ENCODE results near the gene HMGCR. TPM values are rescaled to one million over a fixed set of nuclear protein-coding genes. Genes with fewer than 3 reads are reported as not detected.

HMGCR gene
- polyA plus RNA-seq, 2 donors, result 19.3 to 43.0 TPM

DNA sequence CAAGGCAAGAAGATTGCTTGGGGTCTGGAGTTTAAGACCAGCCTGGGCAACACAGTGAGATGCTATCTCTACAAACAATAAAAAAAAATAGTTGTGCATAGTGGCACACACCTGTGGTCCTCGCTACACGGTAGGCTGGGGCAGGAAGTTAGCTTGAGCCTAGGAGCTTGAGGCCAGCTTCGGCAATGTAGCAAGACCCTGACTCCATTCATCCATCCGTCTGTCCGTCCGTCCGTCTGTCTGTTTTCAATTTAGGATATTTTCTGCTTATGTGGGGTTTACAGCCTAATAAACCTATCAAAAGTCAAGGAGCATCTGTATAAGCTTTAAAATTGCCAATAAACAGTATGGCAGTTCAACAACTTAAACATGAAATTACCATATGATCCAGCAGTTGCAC is 19.7 kb downstream of the HMGCR start:
- no peaks in the 10 kb centered on the region for H3K27me3 ChIP-seq (ENCODE audit: control insufficient read depth in 1 of 2, insufficient read depth in 2 of 2, low read length in 2 of 2)
- H3K4me1 ChIP-seq (ENCODE audit: control insufficient read depth in 2 of 2, insufficient read depth in 2 of 2, low read length in 1 of 2), result no peaks in the 10 kb centered on the region
- 98% methylated on average over 7 of the region's 7 CpGs for WGBS, 2 donors
- peaks cover 18 to 20% of the 10 kb centered on the region in 2 donors for H3K36me3 ChIP-seq (ENCODE audit: control insufficient read depth in 2 of 2, insufficient read depth in 2 of 2, low read length in 1 of 2)
- no peaks in the 10 kb centered on the region for H3K9me3 ChIP-seq (ENCODE audit: control insufficient read depth in 2 of 2, insufficient read depth in 1 of 2, low read depth in 1 of 2, low read length in 1 of 2)
- no peak overlapping the region for H3K4me3 ChIP-seq (ENCODE audit: low read depth in 1 of 2, low read length in 2 of 2)
- H3K27ac ChIP-seq (ENCODE audit: low read depth in 2 of 2, low read length in 1 of 2), result no peak overlapping the region

DNA sequence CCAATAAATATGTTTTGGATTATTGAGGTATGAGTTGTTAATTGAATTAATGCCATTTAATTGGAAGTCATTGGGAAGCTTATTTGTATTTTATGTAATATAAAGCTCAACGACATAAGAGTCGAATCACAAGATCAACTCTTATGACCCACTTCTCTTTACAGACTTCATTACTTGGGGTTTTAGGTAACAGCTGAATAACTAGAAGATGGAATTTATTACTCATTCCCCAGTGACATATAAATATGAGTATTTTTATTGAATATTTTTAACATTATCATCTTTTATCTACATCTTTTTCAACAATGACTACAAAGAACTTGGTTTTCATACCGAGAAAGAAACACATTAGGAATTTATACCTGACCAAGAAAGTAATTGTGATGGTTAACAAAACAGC is 21.1 kb downstream of the HMGCR start:
- Histone ChIP-seq H3K27me3 (ENCODE audit: control insufficient read depth in 1 of 2, insufficient read depth in 2 of 2, low read length in 2 of 2) (no peaks in the 10 kb centered on the region), H3K4me3 (ENCODE audit: low read depth in 1 of 2, low read length in 2 of 2) (no peak overlapping the region), H3K36me3 (ENCODE audit: control insufficient read depth in 2 of 2, insufficient read depth in 2 of 2, low read length in 1 of 2) (peaks cover 14 to 22% of the 10 kb centered on the region in 2 donors), H3K4me1 (ENCODE audit: control insufficient read depth in 2 of 2, insufficient read depth in 2 of 2, low read length in 1 of 2) (no peaks in the 10 kb centered on the region), H3K27ac (ENCODE audit: low read depth in 2 of 2, low read length in 1 of 2) (no peak overlapping the region), H3K9me3 (ENCODE audit: control insufficient read depth in 2 of 2, insufficient read depth in 1 of 2, low read depth in 1 of 2, low read length in 1 of 2) (no peaks in the 10 kb centered on the region)
- WGBS, 2 donors, result 96 to 97% methylated on average over 3 of the region's 3 CpGs

DNA sequence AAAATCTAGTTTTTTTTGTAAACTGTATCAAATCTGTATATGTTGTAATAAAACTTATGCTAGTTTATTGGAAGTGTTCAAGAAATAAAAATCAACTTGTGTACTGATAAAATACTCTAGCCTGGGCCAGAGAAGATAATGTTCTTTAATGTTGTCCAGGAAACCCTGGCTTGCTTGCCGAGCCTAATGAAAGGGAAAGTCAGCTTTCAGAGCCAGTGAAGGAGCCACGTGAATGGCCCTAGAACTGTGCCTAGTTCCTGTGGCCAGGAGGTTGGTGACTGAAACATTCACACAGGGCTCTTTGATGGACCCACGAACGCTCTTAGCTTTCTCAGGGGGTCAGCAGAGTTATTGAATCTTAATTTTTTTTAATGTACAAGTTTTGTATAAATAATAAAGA is 24.3 kb downstream of the HMGCR start:
- peaks cover 11 to 20% of the 10 kb centered on the region in 2 donors for H3K36me3 ChIP-seq (ENCODE audit: control insufficient read depth in 2 of 2, insufficient read depth in 2 of 2, low read length in 1 of 2)
- no peak overlapping the region for H3K4me3 ChIP-seq (ENCODE audit: low read depth in 1 of 2, low read length in 2 of 2)
- H3K4me1 ChIP-seq (ENCODE audit: control insufficient read depth in 2 of 2, insufficient read depth in 2 of 2, low read length in 1 of 2), result no peaks in the 10 kb centered on the region
- WGBS, 2 donors, result 69 to 71% methylated on average over 4 of the region's 4 CpGs
- no peak overlapping the region for H3K27ac ChIP-seq (ENCODE audit: low read depth in 2 of 2, low read length in 1 of 2)
- no peaks in the 10 kb centered on the region for H3K9me3 ChIP-seq (ENCODE audit: control insufficient read depth in 2 of 2, insufficient read depth in 1 of 2, low read depth in 1 of 2, low read length in 1 of 2)
- no peaks in the 10 kb centered on the region for H3K27me3 ChIP-seq (ENCODE audit: control insufficient read depth in 1 of 2, insufficient read depth in 2 of 2, low read length in 2 of 2)

DNA sequence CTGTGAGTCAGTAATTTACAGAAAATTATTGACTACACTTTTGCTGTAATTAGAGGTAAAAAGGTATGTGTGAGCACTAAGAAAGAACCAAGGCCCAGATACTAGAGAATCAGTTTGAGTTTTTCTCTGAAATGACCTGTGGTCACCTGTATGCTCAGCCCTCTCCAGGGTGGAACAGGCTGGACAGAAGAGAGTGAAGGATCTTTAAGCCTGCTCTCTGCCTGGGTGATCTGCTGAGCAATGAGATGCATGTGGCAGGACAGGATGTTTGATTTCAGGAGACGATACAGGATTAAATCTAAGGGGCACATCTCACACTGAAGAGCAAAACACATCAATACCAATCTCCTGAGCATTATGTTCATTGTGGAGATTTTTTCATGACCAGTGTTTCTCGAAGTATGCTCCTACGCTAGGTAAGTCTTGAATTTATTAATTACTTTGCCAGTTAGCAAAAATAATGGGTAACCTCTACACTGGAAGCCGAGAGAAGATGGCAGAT is 25.5 kb downstream of the HMGCR start:
- Histone ChIP-seq H3K36me3 (ENCODE audit: control insufficient read depth in 2 of 2, insufficient read depth in 2 of 2, low read length in 1 of 2) (peaks cover 8 to 17% of the 10 kb centered on the region in 2 donors), H3K4me1 (ENCODE audit: control insufficient read depth in 2 of 2, insufficient read depth in 2 of 2, low read length in 1 of 2) (no peaks in the 10 kb centered on the region), H3K4me3 (ENCODE audit: low read depth in 1 of 2, low read length in 2 of 2) (no peak overlapping the region), H3K9me3 (ENCODE audit: control insufficient read depth in 2 of 2, insufficient read depth in 1 of 2, low read depth in 1 of 2, low read length in 1 of 2) (no peaks in the 10 kb centered on the region), H3K27me3 (ENCODE audit: control insufficient read depth in 1 of 2, insufficient read depth in 2 of 2, low read length in 2 of 2) (no peaks in the 10 kb centered on the region), H3K27ac (ENCODE audit: low read depth in 2 of 2, low read length in 1 of 2) (no peak overlapping the region)
- WGBS, 2 donors, result 86 to 88% methylated on average over 4 of the region's 4 CpGs

DNA sequence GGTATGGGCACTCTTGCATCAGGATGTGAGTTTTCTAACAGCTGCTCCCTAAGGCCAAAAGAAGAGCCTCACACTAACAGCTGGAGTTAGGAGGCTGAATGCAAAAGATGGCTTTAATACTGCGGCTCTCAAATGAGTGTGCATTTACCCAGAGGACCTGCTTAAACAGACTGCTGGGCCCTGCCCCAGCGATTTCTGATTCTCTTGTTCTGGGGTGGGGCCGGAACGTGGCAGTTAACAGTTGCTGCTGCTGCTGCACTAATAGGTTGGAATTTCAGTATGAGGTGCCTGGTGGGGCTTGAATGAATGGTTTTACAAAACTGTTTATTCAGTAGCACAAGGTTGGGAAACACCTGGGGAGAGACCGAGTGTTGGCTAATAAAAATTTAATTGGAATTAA is 26.1 kb downstream of the HMGCR start:
- no peaks in the 10 kb centered on the region for H3K9me3 ChIP-seq (ENCODE audit: control insufficient read depth in 2 of 2, insufficient read depth in 1 of 2, low read depth in 1 of 2, low read length in 1 of 2)
- no peaks in the 10 kb centered on the region for H3K27me3 ChIP-seq (ENCODE audit: control insufficient read depth in 1 of 2, insufficient read depth in 2 of 2, low read length in 2 of 2)
- peaks cover 8 to 17% of the 10 kb centered on the region in 2 donors for H3K36me3 ChIP-seq (ENCODE audit: control insufficient read depth in 2 of 2, insufficient read depth in 2 of 2, low read length in 1 of 2)
- no peak overlapping the region for H3K27ac ChIP-seq (ENCODE audit: low read depth in 2 of 2, low read length in 1 of 2)
- no peaks in the 10 kb centered on the region for H3K4me1 ChIP-seq (ENCODE audit: control insufficient read depth in 2 of 2, insufficient read depth in 2 of 2, low read length in 1 of 2)
- H3K4me3 ChIP-seq (ENCODE audit: low read depth in 1 of 2, low read length in 2 of 2), result no peak overlapping the region
- whole genome bisulfite sequencing, 2 donors, result 50% methylated on average over 5 of the region's 5 CpGs

DNA sequence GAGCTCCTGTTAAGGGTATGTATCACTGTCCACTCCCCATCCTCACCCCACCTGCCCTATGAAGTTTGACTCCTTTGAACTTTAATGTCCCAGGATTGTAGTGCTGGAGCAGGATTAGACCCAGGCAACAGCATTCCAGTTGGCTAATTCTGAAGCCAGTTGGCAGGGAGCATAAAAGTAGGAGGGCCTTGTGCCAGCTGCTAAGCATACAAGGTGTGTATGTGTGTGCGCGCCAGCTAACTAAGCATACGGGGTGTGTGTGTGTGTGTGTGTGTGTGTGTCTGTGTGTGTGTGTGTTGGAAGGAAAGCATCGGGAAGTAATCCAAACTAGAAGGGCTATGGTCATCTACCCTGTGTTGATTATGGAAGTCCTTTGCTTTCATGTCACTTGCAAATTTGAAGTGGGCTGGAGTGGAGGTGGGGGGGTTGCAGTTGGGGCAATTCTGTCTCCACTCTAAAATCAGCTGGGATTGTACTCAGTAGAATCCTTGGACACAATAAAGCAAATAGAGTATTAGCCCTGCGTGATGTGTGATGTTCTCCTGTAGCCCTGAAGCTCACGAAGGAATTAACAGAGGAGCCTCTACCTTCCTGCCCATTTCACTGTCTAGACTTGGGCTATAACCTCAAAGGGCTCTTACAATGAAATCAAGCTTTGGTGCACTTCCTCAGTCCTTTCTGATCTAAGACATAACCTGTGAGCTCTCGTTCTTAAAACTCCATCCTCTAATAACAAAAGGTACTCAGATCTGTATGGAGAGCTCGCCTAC is 26.9 kb downstream of the HMGCR start:
- no peaks in the 10 kb centered on the region for H3K27me3 ChIP-seq (ENCODE audit: control insufficient read depth in 1 of 2, insufficient read depth in 2 of 2, low read length in 2 of 2)
- H3K4me1 ChIP-seq (ENCODE audit: control insufficient read depth in 2 of 2, insufficient read depth in 2 of 2, low read length in 1 of 2), result no peaks in the 10 kb centered on the region
- peaks cover 8 to 17% of the 10 kb centered on the region in 2 donors for H3K36me3 ChIP-seq (ENCODE audit: control insufficient read depth in 2 of 2, insufficient read depth in 2 of 2, low read length in 1 of 2)
- H3K27ac ChIP-seq (ENCODE audit: low read depth in 2 of 2, low read length in 1 of 2), result no peak overlapping the region
- H3K4me3 ChIP-seq (ENCODE audit: low read depth in 1 of 2, low read length in 2 of 2), result no peak overlapping the region
- H3K9me3 ChIP-seq (ENCODE audit: control insufficient read depth in 2 of 2, insufficient read depth in 1 of 2, low read depth in 1 of 2, low read length in 1 of 2), result no peaks in the 10 kb centered on the region
- 52 to 60% methylated on average over 8 of the region's 8 CpGs for WGBS, 2 donors

DNA sequence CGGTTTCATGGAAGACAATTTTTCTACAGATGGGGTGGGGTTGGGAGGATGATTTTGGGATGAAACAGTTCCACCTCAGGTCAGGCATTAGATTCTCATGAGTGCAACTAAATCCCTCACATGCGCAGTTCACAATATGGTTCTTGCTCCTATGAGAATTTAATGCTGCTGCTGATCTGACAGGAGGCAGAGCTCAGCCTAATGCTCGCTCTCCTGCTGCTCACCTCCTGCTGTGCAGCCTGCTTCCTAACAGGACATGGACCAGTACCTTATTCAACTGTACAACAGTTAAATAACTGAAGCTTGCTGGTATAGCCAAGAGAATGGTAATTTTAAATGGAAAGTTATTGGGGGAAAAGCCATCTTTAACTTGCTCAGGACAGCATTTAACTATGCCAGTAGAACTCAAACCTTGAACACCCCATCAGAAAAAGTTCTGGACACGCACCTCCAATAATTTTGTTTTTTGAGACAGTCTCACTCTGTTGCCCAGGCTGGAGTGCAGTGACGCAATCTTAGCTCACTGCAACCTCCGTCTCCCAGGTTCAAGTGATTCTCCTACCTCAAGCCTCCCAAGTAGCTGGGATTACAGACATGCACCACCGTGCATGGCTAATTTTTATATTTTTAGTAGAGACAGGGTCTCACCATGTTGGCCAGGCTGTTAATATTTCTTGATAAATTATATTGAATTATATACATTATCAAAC is 27.7 kb downstream of the HMGCR start:
- H3K27me3 ChIP-seq (ENCODE audit: control insufficient read depth in 1 of 2, insufficient read depth in 2 of 2, low read length in 2 of 2), result no peaks in the 10 kb centered on the region
- 92 to 93% methylated on average over 7 of the region's 7 CpGs for WGBS, 2 donors
- no peak overlapping the region for H3K27ac ChIP-seq (ENCODE audit: low read depth in 2 of 2, low read length in 1 of 2)
- peaks cover 7 to 11% of the 10 kb centered on the region in 2 donors for H3K36me3 ChIP-seq (ENCODE audit: control insufficient read depth in 2 of 2, insufficient read depth in 2 of 2, low read length in 1 of 2)
- H3K4me1 ChIP-seq (ENCODE audit: control insufficient read depth in 2 of 2, insufficient read depth in 2 of 2, low read length in 1 of 2), result no peaks in the 10 kb centered on the region
- no peaks in the 10 kb centered on the region for H3K9me3 ChIP-seq (ENCODE audit: control insufficient read depth in 2 of 2, insufficient read depth in 1 of 2, low read depth in 1 of 2, low read length in 1 of 2)
- no peak overlapping the region for H3K4me3 ChIP-seq (ENCODE audit: low read depth in 1 of 2, low read length in 2 of 2)

DNA sequence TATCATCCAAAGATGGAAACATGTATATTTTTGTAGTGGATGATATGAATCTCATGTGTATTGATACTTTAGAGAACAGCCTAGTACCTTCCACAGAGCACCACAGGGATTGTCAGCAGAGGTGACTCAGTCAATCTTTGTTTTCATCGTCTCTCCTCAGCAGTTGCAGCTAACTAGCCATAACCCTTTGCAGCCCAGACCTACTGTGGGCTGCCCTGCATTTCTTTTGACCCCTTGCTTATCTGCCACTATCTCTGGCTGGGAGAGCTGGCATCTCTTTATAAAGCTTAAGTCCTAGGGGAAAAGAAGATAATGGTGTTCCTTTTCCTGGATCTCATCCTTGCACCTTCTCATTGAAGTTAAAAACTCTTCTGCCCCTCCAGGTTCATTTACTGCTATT is 28.7 kb downstream of the HMGCR start:
- no peaks in the 10 kb centered on the region for H3K9me3 ChIP-seq (ENCODE audit: control insufficient read depth in 2 of 2, insufficient read depth in 1 of 2, low read depth in 1 of 2, low read length in 1 of 2)
- H3K36me3 ChIP-seq (ENCODE audit: control insufficient read depth in 2 of 2, insufficient read depth in 2 of 2, low read length in 1 of 2), result peaks cover 0 to 7% of the 10 kb centered on the region in 2 donors
- no peaks in the 10 kb centered on the region for H3K4me1 ChIP-seq (ENCODE audit: control insufficient read depth in 2 of 2, insufficient read depth in 2 of 2, low read length in 1 of 2)
- H3K4me3 ChIP-seq (ENCODE audit: low read depth in 1 of 2, low read length in 2 of 2), result no peak overlapping the region
- no peaks in the 10 kb centered on the region for H3K27me3 ChIP-seq (ENCODE audit: control insufficient read depth in 1 of 2, insufficient read depth in 2 of 2, low read length in 2 of 2)
- no peak overlapping the region for H3K27ac ChIP-seq (ENCODE audit: low read depth in 2 of 2, low read length in 1 of 2)
- WGBS, 2 donors, result 36 to 39% methylated on average over 1 of the region's 1 CpG

DNA sequence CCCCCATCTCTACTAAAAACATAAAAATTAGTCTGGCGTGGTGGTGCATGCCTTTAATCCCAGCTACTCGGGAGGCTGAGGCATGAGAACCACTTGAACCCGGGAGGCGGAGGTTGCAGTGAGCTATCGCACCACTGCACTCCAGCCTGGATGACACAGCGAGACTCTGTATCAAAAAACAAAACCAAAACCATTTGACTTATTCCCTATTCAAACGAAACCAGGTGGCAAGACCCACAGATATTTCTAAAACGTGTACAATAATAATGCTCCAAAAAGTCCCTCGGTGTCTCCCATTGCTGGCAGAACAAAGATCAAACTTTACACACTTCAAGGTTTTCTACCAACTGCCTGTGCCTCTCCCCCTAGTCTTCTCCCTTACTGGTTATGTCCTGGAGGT is 29.8 kb downstream of the HMGCR start:
- Histone ChIP-seq H3K36me3 (ENCODE audit: control insufficient read depth in 2 of 2, insufficient read depth in 2 of 2, low read length in 1 of 2) (peaks cover 0 to 5% of the 10 kb centered on the region in 2 donors), H3K9me3 (ENCODE audit: control insufficient read depth in 2 of 2, insufficient read depth in 1 of 2, low read depth in 1 of 2, low read length in 1 of 2) (no peaks in the 10 kb centered on the region), H3K4me3 (ENCODE audit: low read depth in 1 of 2, low read length in 2 of 2) (no peak overlapping the region), H3K4me1 (ENCODE audit: control insufficient read depth in 2 of 2, insufficient read depth in 2 of 2, low read length in 1 of 2) (no peaks in the 10 kb centered on the region), H3K27me3 (ENCODE audit: control insufficient read depth in 1 of 2, insufficient read depth in 2 of 2, low read length in 2 of 2) (no peaks in the 10 kb centered on the region), H3K27ac (ENCODE audit: low read depth in 2 of 2, low read length in 1 of 2) (no peak overlapping the region)
- WGBS, 2 donors, result 84 to 85% methylated on average over 9 of the region's 9 CpGs

Data from esophagus (tissue), 2 donors.